Activated naive CD8-positive, alpha-beta T cell treated with anti-CD3 and anti-CD28 coated beads for 36 hours (primary cell): Measurements from ENCODE around the gene DPH3. TPM values are rescaled to one million over a fixed set of nuclear protein-coding genes. Genes with fewer than 3 reads are reported as not detected.

Experiments
- DNase-seq: peaks from one replicate; pipeline ENCODE4 v3.0.0; 2021
- H3K27ac Mint-ChIP-seq: one replicate; pipeline ENCODE4 v1.8.0; 2022; ENCODE audit warnings: mild to moderate bottlenecking, moderate library complexity, mixed read lengths
- H3K27me3 Mint-ChIP-seq: one replicate; pipeline ENCODE4 v1.8.0; 2022; ENCODE audit warnings: mild to moderate bottlenecking, mixed read lengths
- H3K36me3 Mint-ChIP-seq: one replicate; pipeline ENCODE4 v1.8.0; 2021; ENCODE audit warnings: mild to moderate bottlenecking, mixed read lengths
- H3K4me1 Mint-ChIP-seq: one replicate; pipeline ENCODE4 v1.8.0; 2021; ENCODE audit warnings: mixed read lengths
- H3K4me3 Mint-ChIP-seq: one replicate; pipeline ENCODE4 v1.8.0; 2022; ENCODE audit warnings: mild to moderate bottlenecking, moderate library complexity, mixed read lengths
- H3K9me3 Mint-ChIP-seq: one replicate; pipeline ENCODE4 v1.8.0; 2022; ENCODE audit warnings: mixed read lengths
- total RNA-seq, 2 experiments: library from RNA; stranded (reverse); gene quantifications; one replicate each; pipeline ENCODE4 v1.2.3, GENCODE V29; 2021

The DPH3 gene
- total RNA-seq, 2 experiments from 2014 or later, result 28.2 to 28.7 TPM

DNA sequence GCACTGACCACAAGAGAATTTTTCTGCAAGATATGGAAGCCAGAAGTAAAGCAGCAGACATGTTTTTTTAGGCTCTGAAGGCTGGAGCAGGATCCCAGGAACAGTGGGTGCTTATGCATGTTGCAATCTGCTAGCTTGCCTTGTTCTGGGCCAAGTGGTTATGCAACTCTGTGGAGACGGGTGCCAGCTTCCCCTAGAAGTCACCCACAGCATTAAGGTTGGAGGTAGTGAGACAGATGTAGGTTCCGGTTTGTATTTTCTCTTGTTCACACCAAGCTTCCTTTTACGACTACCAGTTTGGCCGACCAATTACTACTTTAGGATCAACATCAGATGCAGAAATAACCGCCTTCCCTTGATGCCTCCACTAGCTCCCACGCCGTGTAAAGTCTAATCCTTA, 11.1 kb downstream of the DPH3 start:
- peaks cover 2% of the 10 kb centered on the region for H3K36me3 Mint-ChIP-seq
- H3K4me1 Mint-ChIP-seq, result peaks cover 9% of the 10 kb centered on the region
- H3K27ac Mint-ChIP-seq, result no peak overlapping the region
- H3K9me3 Mint-ChIP-seq, result no peaks in the 10 kb centered on the region
- no peak overlapping the region for H3K4me3 Mint-ChIP-seq
- DNase-seq, result no peak
- H3K27me3 Mint-ChIP-seq, result no peaks in the 10 kb centered on the region

DNA sequence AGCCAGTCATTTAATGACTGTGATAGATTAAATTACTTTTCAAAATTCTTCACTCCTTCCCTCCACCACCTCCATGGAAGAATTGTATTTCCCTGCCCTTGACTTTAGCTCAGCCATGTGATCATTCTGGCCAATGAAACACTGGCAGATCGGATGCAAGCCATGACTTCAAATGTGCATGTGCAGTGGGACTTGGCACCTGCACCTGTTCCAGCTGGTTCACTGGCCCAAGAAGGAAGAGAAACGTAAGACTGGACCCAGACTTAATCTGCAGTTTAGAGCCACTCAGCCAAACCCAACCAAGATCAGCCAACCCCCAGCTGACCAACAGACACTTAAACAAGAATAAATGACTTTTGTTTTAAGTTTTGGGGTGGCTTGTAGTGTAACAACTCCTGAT, 11.8 kb downstream of the DPH3 start:
- no peak for DNase-seq
- peaks cover 9% of the 10 kb centered on the region for H3K4me1 Mint-ChIP-seq
- no peak overlapping the region for H3K4me3 Mint-ChIP-seq
- no peak overlapping the region for H3K27ac Mint-ChIP-seq
- H3K27me3 Mint-ChIP-seq, result no peaks in the 10 kb centered on the region
- H3K9me3 Mint-ChIP-seq, result no peaks in the 10 kb centered on the region
- H3K36me3 Mint-ChIP-seq, result peaks cover 2% of the 10 kb centered on the region

DNA sequence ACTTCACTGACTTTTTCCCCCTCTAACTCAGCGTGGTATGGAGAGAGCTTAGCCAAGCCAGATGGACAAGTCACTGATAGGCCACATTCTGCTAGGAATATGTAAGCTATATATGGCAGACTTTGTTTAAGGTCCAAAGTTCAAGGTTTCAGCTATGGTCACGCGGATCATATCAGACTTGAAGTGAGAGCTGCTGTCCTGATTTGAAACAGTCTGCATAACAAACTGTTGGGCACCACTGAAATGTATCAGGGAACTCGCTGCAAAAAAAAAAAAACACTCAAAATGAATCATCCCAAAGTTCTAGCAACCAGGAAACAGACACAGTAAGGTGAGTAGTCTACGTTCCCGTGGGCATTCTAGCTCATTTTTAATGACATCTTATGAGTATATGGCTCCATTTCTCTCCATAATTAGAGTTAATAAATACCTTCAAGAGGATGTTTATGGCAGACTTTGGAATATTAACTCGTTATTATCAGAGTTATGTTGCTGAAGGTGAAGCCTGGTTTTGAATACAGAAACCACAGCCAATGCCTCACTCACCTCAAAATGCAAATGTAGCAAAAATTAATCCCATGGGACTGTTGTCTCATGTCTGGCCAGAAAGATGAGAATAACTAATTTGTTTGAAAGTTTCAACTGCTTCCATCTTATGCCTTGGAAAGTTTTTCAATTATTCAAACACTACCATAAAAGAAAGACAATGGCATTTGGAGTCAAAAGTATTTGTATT, 12.3 kb downstream of the DPH3 start:
- DNase-seq, result no peak
- H3K27ac Mint-ChIP-seq, result no peak overlapping the region
- H3K9me3 Mint-ChIP-seq, result no peaks in the 10 kb centered on the region
- peaks cover 11% of the 10 kb centered on the region for H3K4me1 Mint-ChIP-seq
- no peaks in the 10 kb centered on the region for H3K27me3 Mint-ChIP-seq
- H3K4me3 Mint-ChIP-seq, result no peak overlapping the region
- H3K36me3 Mint-ChIP-seq, result peaks cover 2% of the 10 kb centered on the region

DNA sequence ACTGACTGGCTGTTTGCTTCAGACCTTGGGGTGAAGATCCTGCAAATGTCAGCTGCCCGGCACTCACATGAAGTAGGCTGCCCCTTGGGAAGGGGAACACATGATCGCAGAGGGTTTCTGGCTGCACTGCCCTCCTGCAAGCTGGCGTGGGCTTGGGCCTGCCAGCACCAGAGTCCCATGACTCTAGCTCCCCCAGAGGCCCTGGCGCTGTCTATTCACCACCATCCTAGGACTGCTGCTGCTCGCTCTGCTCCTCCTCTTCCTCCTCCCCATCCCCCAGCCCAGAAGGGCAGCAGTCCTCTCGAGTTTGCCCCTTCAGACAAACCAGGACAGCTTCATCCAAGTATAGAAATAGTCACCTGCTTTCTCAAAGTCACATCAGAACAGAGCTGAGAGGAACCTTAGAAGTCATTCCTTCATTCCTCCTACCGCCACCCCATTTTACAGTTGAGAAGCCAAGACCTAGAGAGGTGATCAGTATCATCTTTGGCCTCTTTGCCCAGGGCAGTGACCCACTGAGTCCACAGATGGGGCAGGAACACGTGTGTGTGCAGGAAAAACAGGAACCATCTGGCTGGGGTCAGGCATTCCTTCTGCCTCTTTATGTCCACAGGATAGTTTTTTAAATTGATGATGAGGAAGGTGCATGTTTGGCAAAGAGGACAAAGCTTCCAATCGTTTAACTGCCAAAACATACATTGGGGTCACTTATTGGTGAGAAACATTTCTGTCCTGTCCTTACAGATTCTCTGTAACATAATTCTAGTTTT, 13.2 kb downstream of the DPH3 start:
- H3K4me1 Mint-ChIP-seq, result peaks cover 14% of the 10 kb centered on the region
- no peaks in the 10 kb centered on the region for H3K27me3 Mint-ChIP-seq
- H3K4me3 Mint-ChIP-seq, result no peak overlapping the region
- no peak overlapping the region for H3K27ac Mint-ChIP-seq
- no peaks in the 10 kb centered on the region for H3K9me3 Mint-ChIP-seq
- no peaks in the 10 kb centered on the region for H3K36me3 Mint-ChIP-seq
- no peak for DNase-seq

DNA sequence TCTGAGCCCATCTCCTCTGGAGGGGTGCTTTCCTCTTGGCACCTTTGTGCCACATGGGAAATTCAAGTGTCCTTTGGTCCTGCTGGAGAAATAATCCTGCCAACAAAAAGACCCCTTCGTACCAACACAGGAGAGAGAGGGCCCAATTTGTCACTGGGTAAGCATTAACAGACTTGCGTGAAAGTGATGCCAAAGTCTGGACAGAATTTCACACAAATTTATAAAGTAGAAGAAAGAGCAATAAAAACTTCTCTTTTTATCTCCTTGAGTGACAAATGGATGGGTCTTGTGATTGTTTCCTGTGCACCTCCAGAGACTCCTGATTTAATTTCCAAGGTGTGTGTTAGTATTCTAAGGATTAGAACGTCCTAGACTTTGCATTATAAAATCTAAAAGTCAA, 14.9 kb downstream of the DPH3 start:
- H3K9me3 Mint-ChIP-seq, result no peaks in the 10 kb centered on the region
- H3K27ac Mint-ChIP-seq, result no peak overlapping the region
- no peaks in the 10 kb centered on the region for H3K36me3 Mint-ChIP-seq
- peaks cover 9% of the 10 kb centered on the region for H3K4me1 Mint-ChIP-seq
- H3K4me3 Mint-ChIP-seq, result no peak overlapping the region
- no peaks in the 10 kb centered on the region for H3K27me3 Mint-ChIP-seq
- no peak for DNase-seq

DNA sequence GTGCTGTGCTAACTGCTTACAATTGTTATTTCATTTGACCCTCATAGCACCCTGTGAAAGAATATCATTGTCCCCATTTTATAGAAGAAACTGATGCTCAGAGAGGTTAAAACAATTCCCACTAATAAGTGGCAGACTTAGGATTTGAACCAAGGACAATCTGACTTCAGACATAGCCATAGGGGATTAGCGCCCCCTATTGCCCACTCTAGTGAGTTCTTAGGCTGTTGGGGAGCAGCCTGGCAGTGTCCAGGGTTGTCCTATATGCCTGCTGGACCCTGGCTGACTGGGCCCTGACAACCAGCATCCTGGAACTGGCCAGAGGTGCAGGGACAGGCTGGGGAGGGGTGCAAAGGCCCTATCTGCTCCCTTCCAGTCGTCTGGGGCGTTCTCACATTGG, 15.4 kb downstream of the DPH3 start:
- Mint-ChIP-seq H3K27ac (no peak overlapping the region), H3K36me3 (no peaks in the 10 kb centered on the region), H3K27me3 (no peaks in the 10 kb centered on the region), H3K9me3 (no peaks in the 10 kb centered on the region), H3K4me1 (peaks cover 5% of the 10 kb centered on the region), H3K4me3 (no peak overlapping the region)
- DNase-seq, result no peak

DNA sequence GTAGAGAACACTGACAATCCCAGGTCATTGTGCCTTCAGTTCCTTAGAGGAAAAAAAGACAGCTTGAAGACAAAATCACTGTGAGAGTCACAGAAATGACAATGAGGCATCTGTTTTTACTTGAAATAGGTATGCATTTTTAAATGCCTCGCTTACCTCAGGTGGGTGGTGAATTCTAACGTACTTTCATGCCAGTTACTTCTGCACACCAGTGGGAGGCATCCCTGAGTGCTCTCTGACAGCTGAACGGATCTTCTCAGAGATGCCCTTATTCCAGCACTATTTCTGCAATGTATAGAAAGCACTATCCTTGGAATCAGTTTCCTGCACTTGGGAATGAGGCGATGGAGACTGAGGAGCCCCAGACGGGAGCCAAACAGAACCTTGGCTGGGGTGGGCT, 16.2 kb downstream of the DPH3 start:
- no peak for DNase-seq
- no peak overlapping the region for H3K27ac Mint-ChIP-seq
- no peaks in the 10 kb centered on the region for H3K9me3 Mint-ChIP-seq
- no peaks in the 10 kb centered on the region for H3K27me3 Mint-ChIP-seq
- H3K4me3 Mint-ChIP-seq, result no peak overlapping the region
- H3K4me1 Mint-ChIP-seq, result peaks cover 4% of the 10 kb centered on the region
- no peaks in the 10 kb centered on the region for H3K36me3 Mint-ChIP-seq

DNA sequence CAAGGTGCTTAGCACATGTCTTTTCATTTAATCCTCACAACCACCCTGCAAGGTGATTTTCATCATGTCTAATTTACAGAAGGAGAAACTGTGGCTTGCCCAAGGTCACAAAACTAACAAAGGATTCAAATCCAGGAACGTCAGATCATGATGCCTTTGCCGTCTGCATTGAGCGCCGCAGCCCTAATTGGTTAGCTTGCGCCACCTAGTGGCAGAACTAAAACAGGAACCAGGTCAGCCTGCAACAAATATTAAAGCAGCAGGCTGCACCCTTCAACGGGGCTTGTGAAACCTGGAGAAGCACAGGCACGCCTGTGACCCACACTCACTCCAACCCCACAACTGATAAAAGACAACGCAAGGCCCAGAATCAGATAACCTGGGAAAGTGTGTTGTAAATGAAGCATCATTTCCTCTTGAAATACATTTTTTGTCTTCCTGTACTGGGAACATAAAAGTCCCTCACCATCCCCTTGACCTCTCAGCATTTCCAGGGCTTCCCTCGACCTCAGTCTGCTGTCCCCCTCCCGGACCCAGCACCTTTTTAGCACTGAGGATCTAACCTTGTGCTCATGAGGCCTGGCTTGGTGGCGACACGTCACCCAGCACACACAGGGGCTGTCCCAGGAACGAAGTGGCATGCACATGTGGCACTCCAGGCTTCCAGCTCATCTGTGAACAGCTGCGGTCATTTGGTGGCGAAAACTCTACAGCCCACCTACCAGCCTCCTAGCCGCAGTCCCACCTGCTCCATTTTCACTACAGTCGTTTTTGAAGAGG, 17.3 kb downstream of the DPH3 start:
- peak; percentile 71 for DNase-seq
- H3K4me3 Mint-ChIP-seq, result no peak overlapping the region
- no peak overlapping the region for H3K27ac Mint-ChIP-seq
- H3K36me3 Mint-ChIP-seq, result no peaks in the 10 kb centered on the region
- H3K4me1 Mint-ChIP-seq, result peaks cover 4% of the 10 kb centered on the region
- no peaks in the 10 kb centered on the region for H3K9me3 Mint-ChIP-seq
- no peaks in the 10 kb centered on the region for H3K27me3 Mint-ChIP-seq

DNA sequence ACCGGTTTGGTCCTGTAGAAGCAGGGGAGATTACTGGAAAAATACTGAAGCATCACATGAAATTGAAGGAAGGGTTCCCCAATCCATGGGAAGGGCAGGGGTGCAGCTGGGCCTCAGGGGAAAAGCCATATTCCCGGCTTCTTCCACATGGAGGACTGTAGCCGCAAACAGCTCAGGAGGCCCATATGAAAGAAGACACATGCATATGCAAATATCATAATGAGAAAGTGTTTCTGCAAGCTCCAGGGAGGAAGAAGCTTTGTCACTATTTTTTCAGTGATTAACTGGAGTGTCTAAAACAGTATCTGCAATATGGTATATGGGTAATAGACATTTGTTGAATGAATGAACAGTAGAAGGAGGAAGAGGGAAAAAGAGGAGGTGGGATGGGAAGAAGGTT, 19.1 kb downstream of the DPH3 start:
- no peak for DNase-seq
- Mint-ChIP-seq H3K27me3 (no peaks in the 10 kb centered on the region), H3K9me3 (no peaks in the 10 kb centered on the region), H3K27ac (no peak overlapping the region), H3K36me3 (no peaks in the 10 kb centered on the region), H3K4me1 (peaks cover 7% of the 10 kb centered on the region), H3K4me3 (no peak overlapping the region)

DNA sequence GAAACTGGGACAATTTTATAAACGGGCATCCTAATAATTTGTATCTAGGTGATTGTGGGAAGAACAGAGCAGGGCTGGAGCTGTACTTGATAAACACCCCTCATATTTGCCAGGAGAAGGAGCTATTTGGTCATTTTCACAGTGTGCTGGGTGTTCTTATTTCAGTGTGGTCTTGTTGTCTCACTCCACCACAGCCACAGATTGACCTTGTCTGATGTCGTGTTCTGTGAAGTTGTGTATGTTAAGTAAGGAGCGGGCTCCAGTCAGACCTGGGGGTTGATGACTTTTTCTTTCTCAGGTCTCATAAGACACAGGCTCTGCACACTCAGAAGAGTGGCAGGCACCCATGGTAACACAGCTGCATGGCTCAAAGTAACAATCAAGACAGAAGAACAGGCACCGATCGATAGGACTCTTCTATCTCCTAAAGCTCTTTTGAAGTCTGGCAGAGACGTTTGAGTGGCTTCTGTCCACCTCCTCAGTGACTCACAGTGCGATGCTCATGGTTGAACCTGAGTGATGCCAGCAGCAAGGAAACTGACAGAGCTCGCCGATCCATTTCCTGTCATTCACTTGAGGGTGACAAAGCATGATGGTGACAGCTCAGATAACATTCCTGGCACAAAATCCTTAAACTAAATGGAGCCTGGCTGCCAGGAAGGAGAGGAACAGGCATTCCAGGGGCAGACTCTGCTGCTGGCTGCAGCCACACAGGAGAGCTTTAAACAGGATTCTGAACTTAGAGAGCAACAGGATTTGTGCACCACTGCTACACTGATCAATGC, 20.8 kb downstream of the DPH3 start:
- H3K27ac Mint-ChIP-seq, result no peak overlapping the region
- no peak overlapping the region for H3K4me3 Mint-ChIP-seq
- H3K36me3 Mint-ChIP-seq, result no peaks in the 10 kb centered on the region
- peaks cover 8% of the 10 kb centered on the region for H3K4me1 Mint-ChIP-seq
- H3K27me3 Mint-ChIP-seq, result no peaks in the 10 kb centered on the region
- H3K9me3 Mint-ChIP-seq, result no peaks in the 10 kb centered on the region
- DNase-seq, result no peak

DNA sequence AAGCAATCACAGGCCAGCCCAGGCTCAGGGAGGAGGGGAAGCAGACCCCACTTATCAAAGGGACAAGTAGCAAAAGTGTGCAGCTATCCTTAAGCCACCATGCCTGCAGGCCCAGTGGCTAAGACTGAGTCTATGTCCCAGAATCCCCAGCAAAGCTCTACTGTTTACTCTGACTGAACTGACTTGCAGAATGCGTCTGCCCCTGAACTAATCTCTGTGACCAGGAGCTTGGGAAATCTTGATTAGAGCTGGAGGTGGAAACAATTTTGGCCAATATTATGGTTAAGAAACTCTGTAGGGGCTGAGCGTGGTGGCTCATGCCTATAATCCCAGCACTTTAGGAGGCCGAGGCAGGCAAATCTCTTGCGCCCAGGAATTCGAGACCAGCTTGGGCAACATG, 22.6 kb downstream of the DPH3 start:
- peaks cover 5% of the 10 kb centered on the region for H3K4me1 Mint-ChIP-seq
- H3K36me3 Mint-ChIP-seq, result no peaks in the 10 kb centered on the region
- H3K27ac Mint-ChIP-seq, result no peak overlapping the region
- no peaks in the 10 kb centered on the region for H3K27me3 Mint-ChIP-seq
- DNase-seq, result no peak
- H3K4me3 Mint-ChIP-seq, result no peak overlapping the region
- H3K9me3 Mint-ChIP-seq, result no peaks in the 10 kb centered on the region

DNA sequence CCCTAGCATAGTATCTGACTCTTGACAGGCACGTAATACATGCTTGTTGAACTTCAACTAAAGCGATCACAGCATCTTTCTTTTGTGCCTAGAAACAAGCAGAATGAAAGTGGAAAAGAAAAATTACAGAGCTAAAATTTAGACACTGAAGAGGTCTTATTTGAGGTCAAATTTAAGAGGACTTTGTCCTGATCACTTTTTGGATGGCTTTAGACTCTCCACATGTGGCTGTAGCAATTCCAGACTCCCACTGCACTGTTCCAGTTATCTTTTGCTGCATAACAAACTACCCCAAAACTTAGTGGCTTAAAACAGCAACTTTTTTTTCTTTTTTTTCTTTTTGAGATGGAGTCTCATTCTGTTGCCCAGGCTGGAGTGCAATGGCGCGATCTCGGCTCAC, 23.5 kb downstream of the DPH3 start:
- no peak for DNase-seq
- Mint-ChIP-seq H3K27ac (no peak overlapping the region), H3K36me3 (no peaks in the 10 kb centered on the region), H3K27me3 (no peaks in the 10 kb centered on the region), H3K4me3 (no peak overlapping the region), H3K4me1 (peaks cover 4% of the 10 kb centered on the region), H3K9me3 (no peaks in the 10 kb centered on the region)

DNA sequence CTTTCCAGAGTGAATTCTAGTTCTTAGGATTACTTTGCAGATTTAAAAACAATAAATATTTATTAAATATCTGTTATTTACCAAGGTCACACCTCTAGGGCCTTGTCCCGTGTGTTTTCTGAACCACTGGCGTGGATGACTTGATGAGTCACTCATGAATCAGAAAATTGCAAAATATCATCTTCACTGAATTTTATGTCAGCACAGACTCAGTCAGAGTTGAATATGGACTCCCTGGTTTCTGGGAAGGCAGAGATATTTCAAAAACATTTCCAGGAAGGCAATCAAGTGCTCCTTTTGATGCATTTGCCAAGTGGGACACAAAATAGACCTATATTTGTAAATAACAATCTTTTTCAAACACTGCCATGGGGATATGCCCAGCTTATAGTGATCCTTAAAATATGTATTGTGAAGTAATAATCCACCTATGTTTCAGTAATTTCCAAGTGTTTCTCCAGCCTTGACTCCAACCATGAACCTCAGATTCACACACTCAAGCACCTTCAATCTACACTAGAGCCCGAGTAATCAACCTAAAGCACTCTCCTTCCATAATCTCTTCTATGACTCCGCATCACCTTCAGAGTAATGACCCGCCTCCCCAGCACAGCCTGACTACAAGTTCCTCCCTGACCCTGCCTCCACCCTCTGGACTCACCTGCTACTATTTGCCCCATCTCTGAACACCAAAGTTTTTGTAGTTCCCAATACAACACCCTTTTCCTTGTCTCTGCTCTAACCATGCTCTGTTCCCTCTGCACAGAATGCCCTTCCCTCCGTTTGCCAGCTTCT, 24.3 kb downstream of the DPH3 start:
- Mint-ChIP-seq H3K27ac (no peak overlapping the region), H3K27me3 (no peaks in the 10 kb centered on the region), H3K4me3 (no peak overlapping the region), H3K36me3 (no peaks in the 10 kb centered on the region), H3K9me3 (no peaks in the 10 kb centered on the region), H3K4me1 (peaks cover 4% of the 10 kb centered on the region)
- no peak for DNase-seq

DNA sequence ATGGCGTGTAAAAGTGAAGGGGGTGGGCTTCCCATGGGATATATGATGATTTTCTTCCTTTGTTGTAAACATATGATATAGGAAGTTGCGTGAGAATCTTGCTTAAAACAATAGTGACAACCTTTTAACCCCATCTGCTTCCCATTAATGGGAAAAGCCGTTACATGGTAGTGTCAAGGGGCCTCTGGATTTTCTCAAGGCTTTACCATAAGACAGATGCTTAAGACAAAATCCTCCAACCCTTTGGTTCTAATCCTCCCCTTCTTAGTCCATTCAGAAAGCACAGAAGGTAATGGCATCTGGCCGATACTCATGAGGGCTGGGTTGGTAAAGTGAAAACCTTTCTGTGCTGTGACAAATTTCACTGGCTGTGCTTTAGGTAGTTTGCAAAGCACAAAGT, 25.0 kb downstream of the DPH3 start:
- H3K36me3 Mint-ChIP-seq, result no peaks in the 10 kb centered on the region
- no peak overlapping the region for H3K27ac Mint-ChIP-seq
- H3K9me3 Mint-ChIP-seq, result no peaks in the 10 kb centered on the region
- H3K4me1 Mint-ChIP-seq, result peaks cover 4% of the 10 kb centered on the region
- no peaks in the 10 kb centered on the region for H3K27me3 Mint-ChIP-seq
- no peak overlapping the region for H3K4me3 Mint-ChIP-seq
- no peak for DNase-seq
